ENCODE measurements around the gene NPM1.

DNA sequence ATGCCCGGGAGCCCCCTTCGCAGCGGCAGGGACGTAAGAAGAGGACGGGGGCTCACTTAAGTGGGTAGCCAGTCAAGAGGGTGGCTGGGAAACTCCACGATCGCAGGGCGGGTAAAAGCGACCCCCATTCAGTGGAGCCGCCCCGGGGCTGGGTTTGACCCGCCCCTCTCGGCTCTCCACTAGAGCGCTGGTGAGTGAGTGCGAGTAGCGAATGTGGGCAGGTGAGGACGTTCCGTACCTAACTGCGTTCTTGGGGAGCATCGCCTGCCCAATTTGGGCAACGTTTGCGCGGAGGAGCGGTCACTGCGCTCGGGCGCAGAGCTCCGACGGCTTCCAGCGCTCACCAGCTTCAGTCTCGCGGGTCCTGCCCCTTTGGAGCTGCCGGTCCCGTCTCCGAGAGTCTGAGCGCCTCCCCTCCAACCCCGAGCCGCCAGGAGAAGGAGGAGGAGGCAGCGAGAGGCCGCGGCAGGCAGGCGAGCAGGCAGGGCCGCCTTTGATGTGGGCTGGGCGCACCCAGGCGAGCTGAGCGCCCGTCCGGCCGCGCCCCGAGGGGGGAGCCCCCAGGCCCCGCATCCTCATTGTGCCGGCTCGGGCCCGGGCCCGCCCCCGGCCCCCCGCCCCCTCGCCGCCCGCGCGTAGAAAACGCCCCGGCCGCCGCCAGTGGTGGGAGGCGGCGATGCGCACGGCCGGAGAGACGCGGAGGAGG is 31.5 kb downstream of the NPM1 start, which contains the start of gene FGF18:
- TF ChIP-seq, protein P1, sequence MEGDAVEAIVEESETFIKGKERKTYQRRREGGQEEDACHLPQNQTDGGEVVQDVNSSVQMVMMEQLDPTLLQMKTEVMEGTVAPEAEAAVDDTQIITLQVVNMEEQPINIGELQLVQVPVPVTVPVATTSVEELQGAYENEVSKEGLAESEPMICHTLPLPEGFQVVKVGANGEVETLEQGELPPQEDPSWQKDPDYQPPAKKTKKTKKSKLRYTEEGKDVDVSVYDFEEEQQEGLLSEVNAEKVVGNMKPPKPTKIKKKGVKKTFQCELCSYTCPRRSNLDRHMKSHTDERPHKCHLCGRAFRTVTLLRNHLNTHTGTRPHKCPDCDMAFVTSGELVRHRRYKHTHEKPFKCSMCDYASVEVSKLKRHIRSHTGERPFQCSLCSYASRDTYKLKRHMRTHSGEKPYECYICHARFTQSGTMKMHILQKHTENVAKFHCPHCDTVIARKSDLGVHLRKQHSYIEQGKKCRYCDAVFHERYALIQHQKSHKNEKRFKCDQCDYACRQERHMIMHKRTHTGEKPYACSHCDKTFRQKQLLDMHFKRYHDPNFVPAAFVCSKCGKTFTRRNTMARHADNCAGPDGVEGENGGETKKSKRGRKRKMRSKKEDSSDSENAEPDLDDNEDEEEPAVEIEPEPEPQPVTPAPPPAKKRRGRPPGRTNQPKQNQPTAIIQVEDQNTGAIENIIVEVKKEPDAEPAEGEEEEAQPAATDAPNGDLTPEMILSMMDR (conservative IDR thresholded peaks at IDR 0.05; ENCODE audit: low read depth, low read length), result peak; percentile 44; the same call in 1 of the 2 replicates
- TF ChIP-seq EZH2phosphoT487 (IDR thresholded peaks at IDR 0.05; ENCODE audit: borderline replicate concordance, low read length), result no peak
